Adrenal gland (tissue), 12 donors: ENCODE data around the gene CENPU. TPM values are rescaled to one million over a fixed set of nuclear protein-coding genes. Genes with fewer than 3 reads are reported as not detected.

Experiments
- DNase-seq, 7 donors: peaks; one replicate each; pipeline ENCODE4 v3.0.0-alpha.2; 2019 to 2020
- H3K27ac ChIP-seq, 5 donors: fragments of 200-600 bp; sonication (generic) in 4 of 5; 1 replicate in 3 of 5; 2 replicates in 2 of 5; pipeline versions ENCODE4 v1.5.1 to v1.8.0; 2016 to 2020; ENCODE audit warnings: mild to moderate bottlenecking in 1 of 5
- H3K27me3 ChIP-seq: fragments of 200-600 bp; 2 replicates; pipeline ENCODE4 v1.8.0; 2021
- H3K36me3 ChIP-seq, 2 donors: fragments of 200-600 bp; replicated peaks in 1 of 2; 1 replicate in 1 of 2; 2 replicates in 1 of 2; pipeline versions ENCODE4 v1.5.1 to v1.8.0; 2018 to 2022
- H3K4me1 ChIP-seq, 2 donors: fragments of 200-600 bp; replicated peaks in 1 of 2; 1 replicate in 1 of 2; 2 replicates in 1 of 2; pipeline versions ENCODE4 v1.5.1 to v1.8.0; 2018 to 2021
- H3K4me3 ChIP-seq, 4 donors: fragments of 200-600 bp; sonication (generic) in 3 of 4; one replicate each; pipeline ENCODE4 v1.5.1; 2016 to 2018
- H3K9me3 ChIP-seq, 3 donors: fragments of 200-600 bp; sonication (generic) in 1 of 3; replicated peaks in 1 of 3; 1 replicate in 2 of 3; 2 replicates in 1 of 3; pipeline versions ENCODE4 v1.5.1 to v1.8.0; 2016 to 2021
- POLR2A ChIP-seq, 2 donors: fragments of 450-650 bp; IDR thresholded peaks; one replicate each; pipeline ENCODE4 v1.6.1; 2017; ENCODE audit warnings: antibody characterized with exemption in 2 of 2, mild to moderate bottlenecking in 2 of 2, moderate library complexity in 1 of 2
- WGBS, 4 donors: extraction: QIAGEN DNeasy Blood & Tissue Kit in 2 of 4; methylation state at CpG; one replicate each; pipeline versions ENCODE4 v1.1.5 to v1.1.7; 2013 to 2017; 5-methylcytosine and 5-hydroxymethylcytosine counted together
- intact Hi-C, 2 donors: fragments of 100-400 bp; cut with DNase I; formaldehyde crosslinking; loops; one replicate each; pipeline versions ENCODE4 v1.14.1 to v1.15.0; 2022 to 2023
- polyA plus RNA-seq, 3 donors: library from polyadenylated mRNA; stranded (reverse); fragments of 200-250 nt in 2 of 3; fragments of 350-450 nt in 1 of 3; fragmentation: Illumina TruSeq in 1 of 3; extraction: RNeasy Lipid Tissue Mini Kit (QIAGEN cat#74804) in 1 of 3; gene quantifications; one replicate each; pipeline ENCODE4 v1.2.3, GENCODE V29; 2013 to 2014
- total RNA-seq, 9 donors: library from RNA; depleted of rRNA in 4 of 9; stranded (reverse); fragments of >200 nt in 4 of 9; fragments of 120-200 nt in 1 of 9; fragmentation: NEBNext Ultra II Directional in 1 of 9; extraction: Animal tissue kit (Norgen Biotek cat#: 25700) in 1 of 9; gene quantifications; one replicate each; pipeline versions ENCODE4 v1.1.0 to v1.2.4, GENCODE V29; 2013 to 2023
- TF ChIP-seq, protein P1 (sequence below), 6 experiments: fragments of 450-650 bp in 4 of 6; fragments of 200-600 bp in 2 of 6; sonication (generic) in 1 of 6; IDR thresholded peaks; 1 replicate in 5 of 6; 2 replicates in 1 of 6; pipeline versions ENCODE4 v1.5.1 to v1.8.0; 2016 to 2021; ENCODE audit warnings: antibody characterized with exemption in 6 of 6, mild to moderate bottlenecking in 2 of 6, moderate library complexity in 1 of 6
- donor health status: healthy with polysubstance abuse.
- donor health status: Bipolar disorder and iron deficiency.
- donor health status: DM: yes; HTN: yes; CAD: no.
- donor health status: DM: no; HTN: no; CAD: no.
- donor health status: DM: no; HTN: no; CAD: no.
- donor health status: DM: yes; HTN: yes; CAD: no.

The CENPU gene
- total and polyA plus RNA-seq, 12 donors: 0.97 to 15.6 (median 2.9) TPM

DNA sequence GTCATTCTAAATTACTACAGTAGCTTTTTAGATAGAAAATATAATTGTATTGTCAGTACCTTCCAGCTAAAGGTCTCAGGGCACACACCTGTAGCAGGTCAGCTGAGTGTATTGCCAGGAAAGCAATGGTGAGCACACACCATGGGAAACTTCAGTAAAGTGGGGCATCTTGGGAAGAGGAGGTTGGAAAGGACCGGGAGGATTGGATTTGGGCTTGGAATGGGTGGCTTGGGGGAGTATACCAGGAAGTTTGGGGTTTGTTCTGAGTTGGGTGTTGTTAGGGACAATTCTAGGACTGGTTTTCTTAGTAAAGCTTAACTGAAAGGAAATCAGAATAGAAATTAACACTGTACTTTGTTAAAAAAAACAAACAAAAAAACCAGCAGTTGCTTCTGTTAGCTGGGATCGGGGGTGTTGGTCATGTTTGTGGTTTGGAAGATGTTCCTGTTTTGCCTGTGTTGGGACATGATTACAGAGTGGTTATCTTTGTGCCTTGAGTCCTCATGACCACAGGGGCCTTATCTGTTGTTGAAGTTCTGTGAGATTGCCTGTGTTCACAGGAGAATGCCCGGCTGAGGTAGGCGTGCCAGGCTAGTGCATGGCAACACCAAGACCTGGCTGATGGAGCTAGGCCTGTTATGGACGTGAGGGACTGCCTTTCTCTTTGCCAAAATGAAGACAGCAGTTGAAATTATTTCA lies 49.3 kb downstream of the CENPU start:
- no peak overlapping the region for H3K4me3 ChIP-seq
- no peaks in the 10 kb centered on the region for H3K9me3 ChIP-seq
- intact Hi-C loops: no loop called here
- H3K4me1 ChIP-seq: no peaks in the 10 kb centered on the region
- TF ChIP-seq POLR2A (IDR thresholded peaks at IDR 0.05): no peak
- TF ChIP-seq, protein P1, sequence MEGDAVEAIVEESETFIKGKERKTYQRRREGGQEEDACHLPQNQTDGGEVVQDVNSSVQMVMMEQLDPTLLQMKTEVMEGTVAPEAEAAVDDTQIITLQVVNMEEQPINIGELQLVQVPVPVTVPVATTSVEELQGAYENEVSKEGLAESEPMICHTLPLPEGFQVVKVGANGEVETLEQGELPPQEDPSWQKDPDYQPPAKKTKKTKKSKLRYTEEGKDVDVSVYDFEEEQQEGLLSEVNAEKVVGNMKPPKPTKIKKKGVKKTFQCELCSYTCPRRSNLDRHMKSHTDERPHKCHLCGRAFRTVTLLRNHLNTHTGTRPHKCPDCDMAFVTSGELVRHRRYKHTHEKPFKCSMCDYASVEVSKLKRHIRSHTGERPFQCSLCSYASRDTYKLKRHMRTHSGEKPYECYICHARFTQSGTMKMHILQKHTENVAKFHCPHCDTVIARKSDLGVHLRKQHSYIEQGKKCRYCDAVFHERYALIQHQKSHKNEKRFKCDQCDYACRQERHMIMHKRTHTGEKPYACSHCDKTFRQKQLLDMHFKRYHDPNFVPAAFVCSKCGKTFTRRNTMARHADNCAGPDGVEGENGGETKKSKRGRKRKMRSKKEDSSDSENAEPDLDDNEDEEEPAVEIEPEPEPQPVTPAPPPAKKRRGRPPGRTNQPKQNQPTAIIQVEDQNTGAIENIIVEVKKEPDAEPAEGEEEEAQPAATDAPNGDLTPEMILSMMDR (IDR thresholded peaks at IDR 0.05): no peak
- no peaks in the 10 kb centered on the region for H3K27me3 ChIP-seq
- H3K27ac ChIP-seq: no peak overlapping the region
- H3K36me3 ChIP-seq: peaks cover 0 to 3% of the 10 kb centered on the region in 2 donors
- WGBS, 4 donors: 74 to 90% (median 83%) methylated on average over 5 of the region's 5 CpGs
- no peak for DNase-seq

DNA sequence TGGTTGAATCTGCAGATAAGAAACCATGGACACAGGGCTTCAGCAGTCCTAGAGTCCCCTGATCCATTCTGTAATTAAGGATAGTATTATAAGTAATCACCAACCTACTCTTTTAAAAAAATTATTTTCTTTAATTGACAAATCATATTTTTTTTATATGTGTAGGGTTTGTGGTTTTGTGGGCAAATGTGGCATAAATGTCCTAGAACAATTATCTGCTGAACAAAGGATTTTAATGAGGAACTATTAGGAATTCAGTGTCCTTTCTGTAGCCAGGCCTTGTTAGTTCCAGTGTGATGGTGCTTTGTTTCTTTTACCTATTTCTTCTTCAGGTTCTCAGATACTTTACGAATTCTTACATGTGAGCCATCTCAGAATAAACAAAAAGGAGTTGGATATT lies 52.0 kb downstream of the CENPU start:
- H3K9me3 ChIP-seq: no peaks in the 10 kb centered on the region
- H3K4me1 ChIP-seq: no peaks in the 10 kb centered on the region
- no peak overlapping the region for H3K27ac ChIP-seq
- no peaks in the 10 kb centered on the region for H3K27me3 ChIP-seq
- WGBS, 4 donors: 76 to 96% (median 89%) methylated on average over 1 of the region's 1 CpG
- TF ChIP-seq, protein P1 (IDR thresholded peaks at IDR 0.05): no peak
- no peak for TF ChIP-seq POLR2A (IDR thresholded peaks at IDR 0.05)
- intact Hi-C loops: no loop called here
- H3K4me3 ChIP-seq: no peak overlapping the region
- no peak for DNase-seq
- peaks cover 0 to 6% of the 10 kb centered on the region in 2 donors for H3K36me3 ChIP-seq

DNA sequence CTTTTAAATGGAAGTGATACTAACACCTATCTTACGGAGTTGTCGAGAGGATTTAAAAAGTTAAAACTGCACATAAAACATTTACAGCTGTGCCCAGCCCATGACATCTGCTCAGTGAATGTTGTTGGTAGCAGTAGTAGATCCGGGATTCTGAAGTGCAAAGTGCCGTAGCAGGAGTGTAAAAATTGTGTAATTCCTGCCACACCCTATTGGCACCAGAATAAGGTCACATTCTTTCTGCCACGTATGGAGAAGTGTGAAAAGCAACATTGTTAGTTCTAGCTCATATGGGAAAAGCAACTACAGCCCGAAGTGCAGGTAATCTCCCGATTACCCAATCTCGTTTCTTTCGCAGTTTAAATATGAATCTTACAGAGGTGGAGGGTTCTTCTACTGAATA lies 53.2 kb downstream of the CENPU start:
- intact Hi-C loops: no loop called here
- Histone ChIP-seq H3K27ac (no peak overlapping the region), H3K9me3 (no peaks in the 10 kb centered on the region), H3K4me3 (no peak overlapping the region), H3K36me3 (peaks cover 0 to 6% of the 10 kb centered on the region in 2 donors), H3K4me1 (no peaks in the 10 kb centered on the region), H3K27me3 (no peaks in the 10 kb centered on the region)
- WGBS, 4 donors: 75 to 79% (median 76%) methylated on average over 9 of the region's 9 CpGs
- TF ChIP-seq, protein P1 (IDR thresholded peaks at IDR 0.05): no peak
- TF ChIP-seq POLR2A (IDR thresholded peaks at IDR 0.05): no peak
- no peak for DNase-seq

DNA sequence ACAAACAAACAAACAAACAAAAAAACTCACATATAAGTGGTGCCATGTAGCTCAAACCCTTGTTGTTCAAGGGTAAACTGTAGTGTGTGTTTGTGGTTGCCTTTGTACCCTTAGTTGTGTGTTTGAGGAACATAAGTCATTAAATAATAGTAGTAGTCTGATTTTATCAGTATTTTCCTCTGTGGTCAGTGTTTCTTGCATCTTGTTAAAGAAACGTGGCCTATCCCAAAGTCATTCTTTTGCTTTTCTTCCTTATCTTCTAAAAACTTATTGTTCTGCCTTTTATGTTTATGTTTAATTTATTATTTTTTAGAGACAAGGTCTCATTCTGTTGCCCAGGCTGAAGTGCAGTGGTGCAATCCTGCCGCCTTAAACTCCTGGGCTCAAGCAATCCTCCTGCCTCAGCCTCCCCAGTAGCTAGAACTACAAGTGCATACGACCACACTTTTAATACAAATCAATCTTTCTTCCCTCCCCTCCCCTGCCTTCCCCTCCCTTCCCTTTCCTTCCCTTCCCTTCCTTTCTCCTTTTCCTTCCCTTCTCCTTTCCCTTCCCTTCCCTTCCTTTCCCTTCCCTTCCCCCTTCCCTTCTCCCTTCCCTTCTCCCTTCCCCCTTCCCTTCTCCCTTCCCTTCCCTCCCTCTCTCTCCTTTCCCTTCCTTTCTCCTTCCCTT lies 57.9 kb downstream of the CENPU start:
- no peak overlapping the region for H3K4me3 ChIP-seq
- TF ChIP-seq, protein P1 (IDR thresholded peaks at IDR 0.05): no peak
- no peak for TF ChIP-seq POLR2A (IDR thresholded peaks at IDR 0.05)
- DNase-seq: no peak
- no peaks in the 10 kb centered on the region for H3K9me3 ChIP-seq
- no peak overlapping the region for H3K27ac ChIP-seq
- intact Hi-C loops: no loop called here
- peaks cover 0 to 24% of the 10 kb centered on the region in 2 donors for H3K36me3 ChIP-seq
- 84 to 92% (median 90%) methylated on average over 3 of the region's 3 CpGs for WGBS, 4 donors
- H3K4me1 ChIP-seq: no peaks in the 10 kb centered on the region
- H3K27me3 ChIP-seq: no peaks in the 10 kb centered on the region
